B cell (primary cell): ENCODE data around the gene SHQ1.

Experiments used
- EZH2 ChIP-seq: IDR thresholded peaks from 2 replicates; pipeline ENCODE4 v1.6.1; 2012; ENCODE audit warnings: borderline replicate concordance, low read depth, mild to moderate bottlenecking, moderate library complexity, low read length; ENCODE audit not compliant: insufficient read depth, poor library complexity, severe bottlenecking
- TF ChIP-seq, protein P1 (sequence below): fragments of 200-600 bp; IDR thresholded peaks from one replicate; pipeline ENCODE4 v1.8.0; 2022; ENCODE audit warnings: antibody characterized with exemption, mild to moderate bottlenecking

DNA sequence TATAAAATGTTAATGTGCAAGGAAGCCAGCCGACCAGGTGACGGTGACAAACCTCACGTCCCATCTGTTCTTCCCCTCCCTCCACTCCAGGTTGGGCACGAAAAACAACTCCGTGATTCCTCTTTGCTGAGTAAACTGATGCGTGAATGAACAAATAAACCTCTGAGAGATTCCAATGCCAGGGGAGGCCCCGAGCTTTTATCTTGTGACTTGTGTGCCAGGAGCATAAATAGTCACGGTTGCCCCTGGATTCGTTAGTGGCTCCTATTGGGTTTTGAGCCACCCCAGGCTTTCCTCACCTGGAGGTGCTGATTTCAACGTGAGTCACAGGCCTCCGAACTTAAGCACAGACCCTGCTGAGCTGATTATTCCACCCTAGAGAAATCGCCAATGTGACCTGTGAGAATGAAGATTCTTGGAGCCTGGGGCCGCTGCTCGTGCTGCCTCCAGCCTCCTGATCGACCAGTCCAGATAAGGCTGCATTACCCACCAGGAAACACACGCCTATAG is 119.2 kb downstream of the SHQ1 start:
- TF ChIP-seq, protein P1, sequence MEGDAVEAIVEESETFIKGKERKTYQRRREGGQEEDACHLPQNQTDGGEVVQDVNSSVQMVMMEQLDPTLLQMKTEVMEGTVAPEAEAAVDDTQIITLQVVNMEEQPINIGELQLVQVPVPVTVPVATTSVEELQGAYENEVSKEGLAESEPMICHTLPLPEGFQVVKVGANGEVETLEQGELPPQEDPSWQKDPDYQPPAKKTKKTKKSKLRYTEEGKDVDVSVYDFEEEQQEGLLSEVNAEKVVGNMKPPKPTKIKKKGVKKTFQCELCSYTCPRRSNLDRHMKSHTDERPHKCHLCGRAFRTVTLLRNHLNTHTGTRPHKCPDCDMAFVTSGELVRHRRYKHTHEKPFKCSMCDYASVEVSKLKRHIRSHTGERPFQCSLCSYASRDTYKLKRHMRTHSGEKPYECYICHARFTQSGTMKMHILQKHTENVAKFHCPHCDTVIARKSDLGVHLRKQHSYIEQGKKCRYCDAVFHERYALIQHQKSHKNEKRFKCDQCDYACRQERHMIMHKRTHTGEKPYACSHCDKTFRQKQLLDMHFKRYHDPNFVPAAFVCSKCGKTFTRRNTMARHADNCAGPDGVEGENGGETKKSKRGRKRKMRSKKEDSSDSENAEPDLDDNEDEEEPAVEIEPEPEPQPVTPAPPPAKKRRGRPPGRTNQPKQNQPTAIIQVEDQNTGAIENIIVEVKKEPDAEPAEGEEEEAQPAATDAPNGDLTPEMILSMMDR, result no peak
- no peak for TF ChIP-seq EZH2
